GM21737 (cell line): ENCODE results near the gene CEP126.
"Not testable (repeated sequence)": the region's sequence is repeated elsewhere in the genome, so short reads cannot be mapped to it uniquely, and the experiment has no call there.

ENCODE experiments used
- ATAC-seq: cut with Tn5 transposase; IDR thresholded peaks from one replicate; pipeline ENCODE4 v1.9.1; 2021; ENCODE audit warnings: mild to moderate bottlenecking, moderate library complexity; ENCODE audit not compliant: unreplicated experiment

The CEP126 gene

DNA sequence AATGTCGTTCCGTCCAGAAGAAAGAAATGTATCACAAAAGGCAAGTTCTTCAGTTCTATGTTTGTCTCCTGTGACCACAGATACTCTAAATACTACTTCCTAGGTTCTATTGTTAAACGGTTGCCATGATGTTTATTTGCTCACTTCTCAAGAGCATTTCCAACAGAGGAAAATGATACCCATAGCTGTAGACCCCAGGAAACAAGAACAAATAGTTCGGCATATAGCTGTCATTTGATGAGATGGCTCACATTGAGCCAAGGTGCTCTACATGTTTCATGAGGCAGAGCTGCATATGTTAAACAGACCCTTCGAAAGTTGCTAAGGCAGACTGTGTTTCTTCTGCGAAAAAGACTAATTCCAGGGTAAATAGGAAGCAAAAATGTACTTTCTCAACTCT lies 16.9 kb downstream of the CEP126 start:
- no peak for ATAC-seq

DNA sequence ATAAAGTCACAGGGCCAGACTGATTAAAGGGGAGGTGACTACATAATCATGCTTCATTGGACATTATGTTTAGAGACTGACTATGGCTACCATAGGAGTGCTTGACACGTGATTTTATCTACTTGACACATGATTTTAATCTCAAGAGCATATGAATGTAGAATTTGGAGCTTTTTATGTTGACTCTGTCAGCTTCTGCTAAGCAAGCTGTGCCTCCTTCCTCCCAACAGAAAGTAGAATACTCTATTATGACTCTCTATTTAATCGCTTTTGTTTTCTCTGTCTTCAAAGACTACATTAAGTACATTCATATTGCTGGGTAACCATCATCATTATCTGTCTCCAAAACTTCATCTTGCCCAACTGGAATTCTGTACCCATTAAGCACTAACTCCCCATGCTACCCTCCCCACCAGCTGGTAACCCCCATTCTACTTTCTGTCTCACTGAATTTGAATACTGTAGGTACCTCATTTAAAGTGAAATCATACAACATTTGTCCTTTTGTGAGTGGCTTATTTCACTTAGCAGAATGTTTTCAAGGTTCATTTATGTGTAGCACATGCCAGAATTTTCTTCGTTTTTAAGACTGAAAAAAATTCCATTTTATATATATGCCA lies 26.2 kb downstream of the CEP126 start:
- ATAC-seq: no peak

DNA sequence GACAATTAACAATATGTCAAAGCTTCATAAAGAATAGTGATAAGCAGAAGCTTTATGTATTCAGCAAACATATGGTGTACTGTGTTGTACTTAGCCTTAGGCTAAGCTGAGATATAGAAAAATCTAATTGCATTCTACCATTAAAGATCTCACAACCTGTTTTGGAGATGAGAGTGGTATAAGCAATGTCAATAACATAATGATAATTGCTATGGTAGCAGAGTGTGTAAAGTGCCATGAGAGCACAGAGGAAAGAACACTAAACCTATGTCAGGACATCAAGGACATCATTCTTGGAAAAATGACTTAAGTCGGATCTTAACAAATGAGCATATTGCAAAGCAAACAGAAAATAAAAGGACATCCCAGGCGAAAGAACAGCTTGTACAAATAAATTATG lies 30.1 kb downstream of the CEP126 start:
- no peak for ATAC-seq

DNA sequence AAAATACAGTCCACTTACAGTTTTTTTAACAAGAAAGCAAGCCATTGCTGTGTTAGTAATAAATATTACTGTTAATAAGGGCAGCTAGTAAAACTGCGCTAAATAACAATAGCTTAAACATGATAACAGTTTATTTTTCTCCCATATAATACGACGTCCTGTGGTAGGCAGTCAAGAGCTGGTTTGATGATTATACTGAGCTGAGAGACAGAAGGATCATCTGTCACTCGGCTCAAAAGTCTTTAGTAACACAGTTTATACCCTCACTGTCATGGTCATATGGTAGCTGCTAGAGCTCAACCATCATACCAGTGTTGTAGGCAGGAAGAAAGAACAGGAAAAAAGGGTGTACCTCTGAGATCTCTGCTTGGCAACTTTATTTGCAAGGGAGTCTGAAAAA lies 30.6 kb downstream of the CEP126 start:
- ATAC-seq: no peak

- ATAC-seq: no peak
These were observed 34.9 kb downstream of the CEP126 start for GRCh38 chr11:101949680-101950220.

DNA sequence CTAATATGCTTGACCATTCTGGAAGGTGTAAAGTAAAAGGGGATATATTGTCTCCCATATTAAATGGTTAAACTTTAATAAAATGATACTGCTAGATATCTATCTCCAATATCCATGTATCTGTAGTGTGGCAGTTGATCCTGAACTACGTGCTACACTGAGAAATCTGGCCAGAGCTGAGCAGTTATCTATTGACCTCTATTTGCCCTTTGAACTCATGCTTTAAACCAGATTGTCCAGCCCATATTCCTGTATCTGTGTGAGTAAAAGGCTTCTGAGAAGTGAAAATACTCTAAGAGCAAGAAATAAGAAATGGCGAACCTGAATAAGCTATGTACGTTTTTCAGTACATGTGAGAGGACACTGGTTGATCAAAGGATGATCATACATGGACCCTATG lies 40.5 kb downstream of the CEP126 start:
- ATAC-seq: no peak

- ATAC-seq: no peak
These were observed 40.9 kb downstream of the CEP126 start for GRCh38 chr11:101955701-101956100.

- no peak for ATAC-seq
These were observed 45.4 kb downstream of the CEP126 start for GRCh38 chr11:101960231-101960630.

DNA sequence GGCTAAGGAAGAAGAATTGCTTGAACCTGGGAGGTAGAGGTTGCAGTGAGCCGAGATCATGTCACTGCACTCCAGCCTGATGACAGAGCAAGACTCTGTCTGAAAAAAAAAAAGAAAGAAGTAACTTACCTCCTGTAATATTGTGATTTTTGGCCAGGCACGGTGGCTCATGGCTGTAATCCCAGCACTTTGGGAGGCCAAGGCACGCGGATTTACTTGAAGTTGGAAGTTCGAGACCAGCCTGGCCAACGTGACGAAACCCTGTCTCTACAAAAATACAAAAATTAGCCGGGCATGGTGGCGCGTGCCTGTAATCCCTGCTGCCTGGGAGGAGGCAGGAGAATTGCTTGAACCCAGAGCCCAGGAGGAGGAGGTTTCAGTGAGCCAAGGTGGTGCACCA lies 49.4 kb downstream of the CEP126 start:
- ATAC-seq: not testable (repeated sequence)

GRCh38 chr11:101974255-101974654 lies 59.4 kb downstream of the CEP126 start:
- ATAC-seq: no peak

GRCh38 chr11:101974771-101975170 lies 60.0 kb downstream of the CEP126 start:
- ATAC-seq: no peak

DNA sequence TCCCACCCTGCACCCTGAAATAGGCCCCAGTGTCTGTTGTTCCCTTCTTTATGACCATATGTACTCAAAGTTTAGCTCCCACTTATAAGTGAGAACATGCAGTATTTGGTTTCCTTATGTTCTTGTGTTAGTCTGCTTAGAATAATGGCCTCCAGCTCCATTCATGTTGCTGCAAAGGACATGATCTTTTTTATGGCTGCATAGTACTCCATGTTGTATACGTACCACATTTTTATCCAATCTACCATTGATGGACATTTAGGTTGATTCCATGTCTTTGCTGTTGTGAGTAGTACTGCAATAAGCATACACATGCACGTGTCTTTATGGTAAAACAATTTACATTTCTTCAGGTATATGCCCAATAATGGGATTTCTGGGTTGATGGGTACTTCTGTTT lies 60.9 kb downstream of the CEP126 start:
- ATAC-seq: no peak

DNA sequence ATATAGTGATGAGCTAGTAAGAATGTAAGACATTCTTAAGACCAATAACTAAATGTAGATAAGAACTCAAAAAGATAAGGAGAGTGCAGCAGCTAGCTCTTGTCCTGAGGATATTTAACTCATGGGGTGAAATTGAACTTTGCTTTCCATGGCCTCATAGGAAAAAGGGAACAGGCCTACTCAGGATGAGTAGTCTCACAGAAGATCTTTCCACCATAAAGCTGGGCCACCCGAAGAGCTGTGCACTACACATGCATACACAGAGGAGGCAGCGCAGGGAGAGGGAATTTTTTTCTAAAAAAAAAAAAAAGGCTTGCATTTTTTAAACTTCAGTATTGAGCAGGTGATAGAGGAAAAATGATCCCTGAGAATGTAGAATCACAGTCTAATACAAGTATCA lies 72.6 kb downstream of the CEP126 start:
- ATAC-seq: no peak

GRCh38 chr11:101993172-101993571 lies 78.4 kb downstream of the CEP126 start:
- ATAC-seq: no peak

GRCh38 chr11:101994052-101994469 lies 79.3 kb downstream of the CEP126 start:
- not testable (repeated sequence) for ATAC-seq

GRCh38 chr11:101996111-101996510 lies 81.3 kb downstream of the CEP126 start:
- no peak for ATAC-seq

- ATAC-seq: no peak
These were observed 87.0 kb downstream of the CEP126 start for GRCh38 chr11:102001657-102002338.

DNA sequence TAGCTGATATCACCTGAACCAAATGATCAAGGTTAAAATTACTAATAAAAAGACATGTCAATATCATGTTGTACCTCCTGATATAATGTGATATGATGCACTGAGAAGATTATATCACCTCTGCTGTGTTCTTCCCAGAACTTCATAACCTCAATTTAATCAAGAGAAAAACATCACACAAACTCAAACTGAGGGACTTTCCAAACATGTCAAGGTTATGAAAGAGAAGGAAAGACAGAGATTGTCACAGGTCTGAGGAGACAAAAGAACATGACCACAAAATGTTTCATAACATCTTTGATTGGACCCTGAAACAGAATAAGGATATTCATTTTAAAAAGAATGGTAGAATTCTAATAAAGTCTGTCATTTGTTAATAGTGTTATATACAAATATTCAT lies 89.4 kb downstream of the CEP126 start:
- no peak for ATAC-seq

GRCh38 chr11:102005306-102005705 lies 90.5 kb downstream of the CEP126 start:
- no peak for ATAC-seq

GRCh38 chr11:102006835-102007566 lies 92.2 kb downstream of the CEP126 start:
- ATAC-seq: no peak

- ATAC-seq: no peak
These were observed 93.0 kb downstream of the CEP126 start for GRCh38 chr11:102007567-102008437.
